Epithelial cell of proximal tubule (primary cell): Measurements from ENCODE around the gene ZNF132. TPM values are rescaled to one million over a fixed set of nuclear protein-coding genes. Genes with fewer than 3 reads are reported as not detected.
A peak's percentile ranks its signal among the peaks of the same experiment; 100 is the strongest.

ENCODE experiments used
- DNase-seq: peaks from one replicate; pipeline ENCODE4 v3.0.0-alpha.2; 2011; ENCODE audit warnings: low read depth
- H3K4me3 ChIP-seq: 2 replicates; pipeline ENCODE4 v1.5.1; 2011; ENCODE audit warnings: low read depth, mild to moderate bottlenecking, low read length
- total RNA-seq: library from RNA; depleted of rRNA; stranded (reverse); fragments of >200 nt; gene quantifications from 2 replicates; pipeline ENCODE4 v1.2.3, GENCODE V29; 2015
- TF ChIP-seq, protein P1 (sequence below): conservative IDR thresholded peaks from 2 replicates; pipeline ENCODE4 v1.5.1; 2012; ENCODE audit warnings: low read depth, mild to moderate bottlenecking, low read length

The ZNF132 gene
- total RNA-seq, 1 donor from 2014 or later: 1.8 TPM

DNA sequence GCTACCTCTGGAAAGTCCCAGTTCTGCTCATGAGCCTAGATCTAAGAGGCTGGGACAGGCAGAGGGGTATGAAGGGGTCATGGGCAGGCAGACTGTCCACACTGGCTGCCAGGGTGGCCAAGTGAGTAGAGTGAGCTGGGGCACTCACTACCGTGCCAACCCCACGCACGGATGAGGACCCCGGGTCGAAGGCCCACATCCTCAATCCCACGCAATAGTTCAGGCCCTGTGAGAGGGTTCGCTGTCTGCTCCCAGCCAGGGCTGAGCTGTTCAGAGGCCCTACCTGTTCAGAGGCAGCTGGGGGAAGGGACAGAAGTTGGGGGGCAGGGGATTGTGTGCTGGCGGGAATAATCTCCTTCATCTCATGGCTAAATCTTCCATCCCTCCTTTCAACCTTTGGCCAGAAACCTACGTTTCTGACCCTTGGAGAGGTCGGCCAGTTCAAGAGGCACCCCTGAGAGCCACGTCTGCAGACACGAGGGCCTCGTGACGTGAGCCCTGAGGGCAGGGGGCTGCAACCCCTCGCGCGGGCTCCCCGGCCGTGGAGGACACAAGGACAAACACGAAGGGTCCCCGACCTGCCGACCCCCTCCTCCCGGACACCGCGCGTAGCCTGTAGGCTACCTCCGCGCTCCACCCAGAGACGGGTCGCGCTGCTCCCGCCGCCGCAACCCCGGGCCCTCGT is 53.9 kb downstream of the ZNF132 start:
- TF ChIP-seq, protein P1, sequence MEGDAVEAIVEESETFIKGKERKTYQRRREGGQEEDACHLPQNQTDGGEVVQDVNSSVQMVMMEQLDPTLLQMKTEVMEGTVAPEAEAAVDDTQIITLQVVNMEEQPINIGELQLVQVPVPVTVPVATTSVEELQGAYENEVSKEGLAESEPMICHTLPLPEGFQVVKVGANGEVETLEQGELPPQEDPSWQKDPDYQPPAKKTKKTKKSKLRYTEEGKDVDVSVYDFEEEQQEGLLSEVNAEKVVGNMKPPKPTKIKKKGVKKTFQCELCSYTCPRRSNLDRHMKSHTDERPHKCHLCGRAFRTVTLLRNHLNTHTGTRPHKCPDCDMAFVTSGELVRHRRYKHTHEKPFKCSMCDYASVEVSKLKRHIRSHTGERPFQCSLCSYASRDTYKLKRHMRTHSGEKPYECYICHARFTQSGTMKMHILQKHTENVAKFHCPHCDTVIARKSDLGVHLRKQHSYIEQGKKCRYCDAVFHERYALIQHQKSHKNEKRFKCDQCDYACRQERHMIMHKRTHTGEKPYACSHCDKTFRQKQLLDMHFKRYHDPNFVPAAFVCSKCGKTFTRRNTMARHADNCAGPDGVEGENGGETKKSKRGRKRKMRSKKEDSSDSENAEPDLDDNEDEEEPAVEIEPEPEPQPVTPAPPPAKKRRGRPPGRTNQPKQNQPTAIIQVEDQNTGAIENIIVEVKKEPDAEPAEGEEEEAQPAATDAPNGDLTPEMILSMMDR: no peak
- DNase-seq: no peak

DNA sequence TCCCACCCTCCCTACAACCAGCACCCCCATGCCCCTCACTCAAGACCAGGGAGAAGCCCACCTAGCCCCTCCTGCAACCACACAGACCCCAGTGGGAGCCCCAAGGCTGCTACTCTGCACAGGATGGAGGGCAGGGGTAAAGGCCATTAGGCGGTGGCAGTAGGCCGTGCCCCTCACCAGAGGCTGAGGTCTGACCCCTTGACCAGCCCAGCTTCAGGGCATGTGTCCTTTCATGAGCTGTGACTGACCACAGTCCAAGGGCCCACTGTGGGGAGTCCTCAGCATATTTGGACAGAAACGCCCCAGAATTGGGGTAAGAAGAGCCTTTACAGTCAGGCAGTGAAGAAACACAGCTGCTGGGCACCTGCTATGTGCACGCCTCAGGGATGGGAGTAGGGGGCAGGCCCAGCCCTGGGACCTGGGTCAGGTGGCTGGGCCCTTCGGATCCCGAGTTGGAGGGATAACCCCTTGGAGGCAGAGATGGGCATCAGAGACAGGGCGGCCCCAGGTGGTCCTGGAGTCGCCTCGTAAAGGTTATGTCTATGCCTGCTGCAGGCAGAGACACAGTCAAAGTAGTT is 54.6 kb downstream of the ZNF132 start:
- H3K4me3 ChIP-seq: peak overlapping the region; percentile 71
- TF ChIP-seq, protein P1: no peak
- DNase-seq: no peak

More for the DNA sequence above, 53.9 kb downstream of the ZNF132 start:
- H3K4me3 ChIP-seq: peak overlapping the region; percentile 71

DNA sequence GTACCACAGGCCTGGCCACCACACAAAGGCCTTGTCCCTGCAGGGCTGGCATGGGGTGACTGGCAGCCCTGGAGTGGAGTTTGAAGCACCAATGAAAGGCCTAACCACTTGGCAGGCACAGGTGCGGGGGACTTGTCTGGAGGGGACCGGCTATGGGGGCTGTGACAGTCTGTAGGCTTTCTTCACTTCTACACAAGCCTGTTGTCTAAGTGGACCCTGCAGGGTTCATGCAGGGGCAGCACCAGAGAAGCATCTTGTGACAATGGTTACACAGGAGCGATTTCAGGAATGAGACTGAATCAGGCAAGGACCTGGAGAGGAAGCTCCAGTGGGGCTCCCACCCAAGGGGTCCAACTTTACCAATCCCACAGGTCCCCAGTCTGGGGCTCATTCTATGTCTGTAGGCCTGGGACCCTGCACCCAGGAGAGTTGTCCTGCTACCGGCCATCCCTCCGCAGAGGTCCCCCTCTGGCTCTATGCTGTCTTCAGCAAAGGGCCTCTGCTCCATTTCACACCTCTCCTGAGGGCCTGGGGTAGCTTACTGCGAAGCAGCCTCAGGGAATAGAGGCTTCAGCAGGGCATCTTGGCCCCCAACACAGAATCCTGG is 56.9 kb downstream of the ZNF132 start:
- TF ChIP-seq, protein P1: no peak
- no peak for DNase-seq
- no peak overlapping the region for H3K4me3 ChIP-seq

Other genes starting within 250 kb of the ZNF132 start
- 54.5 and 58.9 TPM in 2 replicates for gene ZNF544, start 211.2 kb downstream of the ZNF132 start, total RNA-seq
- 4.2 and 4.5 TPM in 2 replicates for gene ZNF8, start 161.2 kb downstream of the ZNF132 start, total RNA-seq
- gene ERVK3-1, start 134.8 kb downstream of the ZNF132 start, total RNA-seq: 40.4 and 51.0 TPM in 2 replicates
- gene ZSCAN22, start 113.2 kb downstream of the ZNF132 start, total RNA-seq: 1.3 and 1.9 TPM in 2 replicates
- gene A1BG, start 86.7 kb downstream of the ZNF132 start, total RNA-seq: 2.7 and 20.1 TPM in 2 replicates
- 0.06 and 0.14 TPM in 2 replicates for gene ZNF497, start 77.4 kb downstream of the ZNF132 start, total RNA-seq
- gene ZNF837, start 59.1 kb downstream of the ZNF132 start, total RNA-seq: 2.4 and 11.5 TPM in 2 replicates
- gene RPS5, start 52.9 kb downstream of the ZNF132 start, total RNA-seq: 1,628 and 2,421 TPM in 2 replicates
- not detected in 2 replicates for gene RNF225, start 44.5 kb downstream of the ZNF132 start, total RNA-seq
- gene ZNF584, start 31.5 kb downstream of the ZNF132 start, total RNA-seq: 5.3 and 10.5 TPM in 2 replicates
- gene ZNF324B, start 11.5 kb upstream of the ZNF132 start, total RNA-seq: 0.98 and 3.8 TPM in 2 replicates
- 7.2 and 13.8 TPM in 2 replicates for gene ZNF324, start 26.9 kb upstream of the ZNF132 start, total RNA-seq
- gene ZNF446, start 36.2 kb upstream of the ZNF132 start, total RNA-seq: 8.6 and 9.7 TPM in 2 replicates
- 14.8 and 15.8 TPM in 2 replicates for gene SLC27A5, start 71.8 kb upstream of the ZNF132 start, total RNA-seq
- 18.2 and 23.7 TPM in 2 replicates for gene ZBTB45, start 79.7 kb upstream of the ZNF132 start, total RNA-seq
- 454 and 661 TPM in 2 replicates for gene TRIM28, start 103.9 kb upstream of the ZNF132 start, total RNA-seq
- 70.1 and 137 TPM in 2 replicates for gene CHMP2A, start 115.0 kb upstream of the ZNF132 start, total RNA-seq
- 37.4 and 49.9 TPM in 2 replicates for gene UBE2M, start 118.5 kb upstream of the ZNF132 start, total RNA-seq
- gene MZF1, start 133.2 kb upstream of the ZNF132 start, total RNA-seq: 8.0 and 12.7 TPM in 2 replicates